ENCODE measurements around the gene CFD.

Gene CFD

GRCh38 chr19:866769-867300 lies 7.4 kb downstream of the CFD start:
- H3K27me3 ChIP-seq (replicated peaks; ENCODE audit: control insufficient read depth, insufficient read depth, low read length, poor library complexity, severe bottlenecking): no peaks in the 10 kb centered on the region
- no peak overlapping the region for H3K4me3 ChIP-seq (ENCODE audit: insufficient read depth, low read depth, low read length, poor library complexity, severe bottlenecking)
- DNase-seq: no peak
- no peaks in the 10 kb centered on the region for H3K9me3 ChIP-seq (ENCODE audit: control insufficient read depth, low read length)
- peaks cover 37% of the 10 kb centered on the region for H3K36me3 ChIP-seq (ENCODE audit: control insufficient read depth, insufficient read depth, low read length)
- peaks cover 14% of the 10 kb centered on the region for H3K4me1 ChIP-seq (ENCODE audit: control insufficient read depth, insufficient read depth, low read length, poor library complexity, severe bottlenecking)
- H3K27ac ChIP-seq (ENCODE audit: insufficient read depth, low read length, poor library complexity, severe bottlenecking): no peak overlapping the region

DNA sequence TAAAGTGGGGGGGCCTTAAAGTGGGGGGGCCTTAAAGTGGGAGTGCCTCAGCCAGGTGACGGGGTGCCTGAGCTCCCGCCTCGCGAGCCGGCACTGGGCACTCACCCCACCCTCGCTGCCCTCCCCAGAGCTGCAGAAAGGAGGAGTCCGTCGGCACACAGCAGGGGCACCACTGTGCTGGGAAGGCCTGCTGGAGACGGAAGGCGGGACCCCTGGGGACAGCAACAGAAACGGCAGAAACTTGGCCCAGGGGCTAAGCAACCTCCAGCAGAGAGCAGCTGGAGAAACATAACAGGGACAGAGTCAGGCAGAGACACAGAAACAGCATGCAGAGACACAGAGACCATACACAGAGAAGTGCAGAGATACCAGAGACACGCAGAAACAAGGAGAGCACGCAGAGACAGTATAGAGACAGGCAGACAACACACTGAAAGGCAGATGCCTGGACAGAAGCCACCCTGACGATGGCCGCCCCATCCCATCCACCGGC lies 7.9 kb downstream of the CFD start:
- no peak overlapping the region for H3K4me3 ChIP-seq (ENCODE audit: insufficient read depth, low read depth, low read length, poor library complexity, severe bottlenecking)
- H3K4me1 ChIP-seq (ENCODE audit: control insufficient read depth, insufficient read depth, low read length, poor library complexity, severe bottlenecking): peaks cover 19% of the 10 kb centered on the region
- no peaks in the 10 kb centered on the region for H3K27me3 ChIP-seq (replicated peaks; ENCODE audit: control insufficient read depth, insufficient read depth, low read length, poor library complexity, severe bottlenecking)
- H3K36me3 ChIP-seq (ENCODE audit: control insufficient read depth, insufficient read depth, low read length): peaks cover 37% of the 10 kb centered on the region
- DNase-seq: no peak
- H3K9me3 ChIP-seq (ENCODE audit: control insufficient read depth, low read length): no peaks in the 10 kb centered on the region
- H3K27ac ChIP-seq (ENCODE audit: insufficient read depth, low read length, poor library complexity, severe bottlenecking): no peak overlapping the region

GRCh38 chr19:867855-868457 lies 8.5 kb downstream of the CFD start:
- no peak for DNase-seq

DNA sequence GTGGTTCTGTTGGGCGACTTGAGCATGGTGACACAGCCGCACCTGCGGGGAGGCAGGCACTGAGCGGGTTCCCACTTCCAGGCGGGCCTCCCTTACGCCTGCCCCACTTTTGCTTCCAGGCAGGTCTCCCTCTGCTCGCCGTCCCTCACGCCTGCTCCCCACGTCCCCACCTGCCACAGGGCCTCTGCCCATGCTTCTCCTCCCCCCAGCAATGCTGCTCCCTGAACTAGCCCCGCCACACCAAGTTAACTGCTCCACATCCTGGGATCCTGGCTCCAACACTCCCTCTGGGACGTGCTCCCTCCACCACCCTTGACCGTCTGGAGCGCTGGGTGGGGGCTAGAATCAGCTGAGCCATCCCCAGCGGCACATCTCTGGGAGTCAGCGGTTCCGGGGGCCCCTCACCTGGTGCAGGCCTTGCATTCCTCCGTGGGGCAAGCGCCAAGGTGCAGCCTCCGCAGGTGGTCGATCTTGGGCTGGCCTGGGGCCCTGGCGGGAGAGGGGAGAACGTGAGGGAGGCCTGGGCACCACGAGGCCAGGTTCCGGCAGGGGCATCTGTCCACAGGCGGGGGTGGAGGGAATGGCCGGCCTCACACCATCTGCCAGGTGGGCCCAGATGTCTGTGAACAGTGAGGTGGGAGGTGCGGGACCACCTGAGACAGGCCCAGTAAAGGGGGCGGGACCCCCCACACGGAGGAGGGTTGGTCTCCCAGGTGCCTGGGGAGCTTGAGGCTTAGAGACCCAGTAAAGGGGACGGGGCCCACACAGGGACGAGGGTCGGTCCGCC lies 9.2 kb downstream of the CFD start:
- DNase-seq: no peak
- peaks cover 37% of the 10 kb centered on the region for H3K36me3 ChIP-seq (ENCODE audit: control insufficient read depth, insufficient read depth, low read length)
- no peaks in the 10 kb centered on the region for H3K9me3 ChIP-seq (ENCODE audit: control insufficient read depth, low read length)
- H3K27me3 ChIP-seq (replicated peaks; ENCODE audit: control insufficient read depth, insufficient read depth, low read length, poor library complexity, severe bottlenecking): no peaks in the 10 kb centered on the region
- H3K27ac ChIP-seq (ENCODE audit: insufficient read depth, low read length, poor library complexity, severe bottlenecking): no peak overlapping the region
- H3K4me1 ChIP-seq (ENCODE audit: control insufficient read depth, insufficient read depth, low read length, poor library complexity, severe bottlenecking): peaks cover 13% of the 10 kb centered on the region
- H3K4me3 ChIP-seq (ENCODE audit: insufficient read depth, low read depth, low read length, poor library complexity, severe bottlenecking): no peak overlapping the region

More at GRCh38 chr19:867855-868457, 8.5 kb downstream of the CFD start:
- Histone ChIP-seq H3K4me3 (ENCODE audit: insufficient read depth, low read depth, low read length, poor library complexity, severe bottlenecking) (no peak overlapping the region), H3K9me3 (ENCODE audit: control insufficient read depth, low read length) (no peaks in the 10 kb centered on the region), H3K36me3 (ENCODE audit: control insufficient read depth, insufficient read depth, low read length) (peaks cover 37% of the 10 kb centered on the region), H3K27ac (ENCODE audit: insufficient read depth, low read length, poor library complexity, severe bottlenecking) (no peak overlapping the region), H3K4me1 (ENCODE audit: control insufficient read depth, insufficient read depth, low read length, poor library complexity, severe bottlenecking) (peaks cover 16% of the 10 kb centered on the region), H3K27me3 (replicated peaks; ENCODE audit: control insufficient read depth, insufficient read depth, low read length, poor library complexity, severe bottlenecking) (no peaks in the 10 kb centered on the region)

DNA sequence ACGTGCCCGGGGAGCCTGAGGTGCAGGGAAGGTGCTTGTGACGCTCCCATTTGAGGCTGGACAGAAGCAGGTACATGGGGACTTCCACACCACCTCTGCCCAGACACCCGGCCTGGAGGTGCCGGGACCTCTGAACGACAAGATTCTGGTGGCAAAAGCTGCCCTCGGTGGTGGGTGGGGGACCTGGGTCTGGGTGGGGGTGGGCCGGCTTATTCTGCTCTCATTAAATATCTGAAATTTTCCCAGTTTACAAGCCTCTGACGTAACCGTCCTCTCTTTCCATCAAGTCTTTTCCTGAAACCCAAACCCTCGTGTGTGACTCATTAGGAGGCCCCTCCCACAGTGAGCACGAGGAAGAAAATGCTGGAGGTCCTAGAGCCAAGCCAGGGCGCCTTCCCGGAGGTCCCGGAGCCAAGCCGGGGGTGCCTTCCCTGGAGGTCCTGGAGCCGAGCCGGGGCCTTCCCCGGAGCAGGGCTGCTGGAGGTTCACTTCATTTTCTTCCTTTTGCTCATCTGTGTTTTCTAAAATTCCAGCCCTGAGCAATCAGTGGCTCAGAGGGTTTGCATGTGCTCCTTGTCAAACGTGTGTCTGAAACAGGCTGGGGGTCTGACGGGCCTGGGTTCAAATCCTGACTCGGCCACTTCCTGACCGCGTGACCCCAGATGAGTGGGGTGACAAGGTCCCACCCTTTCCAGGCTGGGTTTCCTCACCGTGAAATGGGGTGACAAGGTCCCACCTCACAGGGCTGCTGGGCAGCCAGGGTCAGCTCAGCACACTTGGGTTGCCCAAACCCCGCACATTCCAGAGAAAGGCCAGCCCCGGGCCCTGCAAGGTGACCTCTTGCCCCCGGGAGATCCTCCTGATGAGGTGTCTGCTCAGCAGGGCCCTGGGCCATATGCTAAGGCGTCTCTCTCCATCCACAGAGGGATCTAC lies 10.0 kb downstream of the CFD start:
- no peak for DNase-seq
- Histone ChIP-seq H3K36me3 (ENCODE audit: control insufficient read depth, insufficient read depth, low read length) (peaks cover 37% of the 10 kb centered on the region), H3K27me3 (replicated peaks; ENCODE audit: control insufficient read depth, insufficient read depth, low read length, poor library complexity, severe bottlenecking) (no peaks in the 10 kb centered on the region), H3K9me3 (ENCODE audit: control insufficient read depth, low read length) (no peaks in the 10 kb centered on the region), H3K4me3 (ENCODE audit: insufficient read depth, low read depth, low read length, poor library complexity, severe bottlenecking) (no peak overlapping the region), H3K27ac (ENCODE audit: insufficient read depth, low read length, poor library complexity, severe bottlenecking) (no peak overlapping the region), H3K4me1 (ENCODE audit: control insufficient read depth, insufficient read depth, low read length, poor library complexity, severe bottlenecking) (peaks cover 9% of the 10 kb centered on the region)

DNA sequence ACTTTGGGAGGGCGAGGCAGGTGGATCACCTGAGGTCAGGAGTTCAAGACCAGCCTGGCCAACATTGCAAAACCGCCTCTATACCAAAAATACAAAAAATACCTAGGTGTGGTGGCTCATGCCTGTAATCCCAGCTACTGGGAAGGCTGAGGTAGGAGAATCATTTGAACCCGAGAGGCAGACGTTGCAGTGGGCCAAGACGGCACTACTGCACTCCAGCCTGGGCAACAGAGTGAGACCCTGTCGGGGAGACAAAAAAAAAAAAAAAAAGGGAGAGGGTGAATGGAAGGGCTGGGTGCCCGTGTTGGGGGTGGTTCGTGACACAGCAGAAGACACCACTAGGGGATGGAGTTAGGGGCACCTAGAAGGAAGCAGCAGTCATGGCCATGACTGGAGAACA lies 10.8 kb downstream of the CFD start:
- Histone ChIP-seq H3K27me3 (replicated peaks; ENCODE audit: control insufficient read depth, insufficient read depth, low read length, poor library complexity, severe bottlenecking) (no peaks in the 10 kb centered on the region), H3K27ac (ENCODE audit: insufficient read depth, low read length, poor library complexity, severe bottlenecking) (no peak overlapping the region), H3K4me1 (ENCODE audit: control insufficient read depth, insufficient read depth, low read length, poor library complexity, severe bottlenecking) (peaks cover 9% of the 10 kb centered on the region), H3K9me3 (ENCODE audit: control insufficient read depth, low read length) (no peaks in the 10 kb centered on the region), H3K4me3 (ENCODE audit: insufficient read depth, low read depth, low read length, poor library complexity, severe bottlenecking) (no peak overlapping the region), H3K36me3 (ENCODE audit: control insufficient read depth, insufficient read depth, low read length) (peaks cover 37% of the 10 kb centered on the region)
- no peak for DNase-seq

DNA sequence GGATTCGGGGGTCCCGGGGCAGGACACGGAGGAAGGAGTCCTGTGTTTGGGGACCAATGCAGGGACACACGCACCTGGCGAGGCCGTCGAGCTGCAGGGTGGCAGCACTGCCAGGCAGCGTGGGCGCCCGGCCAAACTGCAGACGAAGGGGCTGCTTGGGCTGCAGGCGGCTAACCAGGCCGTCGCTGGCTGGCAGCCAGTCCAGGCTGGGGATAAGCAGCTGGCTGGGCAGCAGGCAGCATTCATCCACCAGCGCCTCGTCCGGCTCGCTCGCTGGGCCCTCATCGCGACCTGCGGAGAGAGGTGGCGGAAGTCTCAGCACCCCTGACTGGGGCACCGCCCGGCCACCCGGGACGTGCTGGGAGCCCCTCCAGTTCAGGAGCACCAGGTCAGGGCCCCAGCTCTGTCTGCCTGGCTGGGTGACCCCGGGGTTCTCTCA lies 11.5 kb downstream of the CFD start:
- H3K9me3 ChIP-seq (ENCODE audit: control insufficient read depth, low read length): no peaks in the 10 kb centered on the region
- H3K27ac ChIP-seq (ENCODE audit: insufficient read depth, low read length, poor library complexity, severe bottlenecking): no peak overlapping the region
- DNase-seq: no peak
- no peak overlapping the region for H3K4me3 ChIP-seq (ENCODE audit: insufficient read depth, low read depth, low read length, poor library complexity, severe bottlenecking)
- H3K27me3 ChIP-seq (replicated peaks; ENCODE audit: control insufficient read depth, insufficient read depth, low read length, poor library complexity, severe bottlenecking): no peaks in the 10 kb centered on the region
- H3K4me1 ChIP-seq (ENCODE audit: control insufficient read depth, insufficient read depth, low read length, poor library complexity, severe bottlenecking): peaks cover 9% of the 10 kb centered on the region
- peaks cover 37% of the 10 kb centered on the region for H3K36me3 ChIP-seq (ENCODE audit: control insufficient read depth, insufficient read depth, low read length)

GRCh38 chr19:871446-872265 lies 12.2 kb downstream of the CFD start:
- H3K36me3 ChIP-seq (ENCODE audit: control insufficient read depth, insufficient read depth, low read length): peaks cover 37% of the 10 kb centered on the region
- no peaks in the 10 kb centered on the region for H3K9me3 ChIP-seq (ENCODE audit: control insufficient read depth, low read length)
- H3K4me1 ChIP-seq (ENCODE audit: control insufficient read depth, insufficient read depth, low read length, poor library complexity, severe bottlenecking): peaks cover 9% of the 10 kb centered on the region
- H3K4me3 ChIP-seq (ENCODE audit: insufficient read depth, low read depth, low read length, poor library complexity, severe bottlenecking): peak overlapping the region; percentile 29
- H3K27me3 ChIP-seq (replicated peaks; ENCODE audit: control insufficient read depth, insufficient read depth, low read length, poor library complexity, severe bottlenecking): no peaks in the 10 kb centered on the region
- peak overlapping the region; percentile 59 for H3K27ac ChIP-seq (ENCODE audit: insufficient read depth, low read length, poor library complexity, severe bottlenecking)
- no peak for DNase-seq
